AG09319 (cell line): ENCODE measurements around the gene PDCL3.

Source experiments
- DNase-seq: peaks from one replicate; pipeline ENCODE4 v3.0.0-alpha.2; 2010; ENCODE audit warnings: low read depth; ENCODE audit errors: extremely low read depth
- CTCF ChIP-seq: IDR thresholded peaks from 2 replicates; pipeline ENCODE4 v1.5.1; 2011; ENCODE audit warnings: low read depth, mild to moderate bottlenecking, inconsistent platforms, low read length, moderate library complexity

Gene PDCL3

GRCh38 chr2:100580367-100581276 is 17.8 kb downstream of the PDCL3 start:
- no peak for TF ChIP-seq CTCF
- no peak for DNase-seq

- TF ChIP-seq CTCF: no peak
- no peak for DNase-seq
Measured at GRCh38 chr2:100581277-100581612, 18.5 kb downstream of the PDCL3 start.

GRCh38 chr2:100584816-100585215 is 22.0 kb downstream of the PDCL3 start:
- DNase-seq: no peak
- no peak for TF ChIP-seq CTCF

GRCh38 chr2:100588071-100588786 is 25.4 kb downstream of the PDCL3 start:
- no peak for DNase-seq
- no peak for TF ChIP-seq CTCF

GRCh38 chr2:100589527-100589926 is 26.7 kb downstream of the PDCL3 start:
- no peak for DNase-seq
- no peak for TF ChIP-seq CTCF

GRCh38 chr2:100592226-100592625 is 29.4 kb downstream of the PDCL3 start:
- DNase-seq: no peak

More at GRCh38 chr2:100592226-100592625, 29.4 kb downstream of the PDCL3 start:
- no peak for TF ChIP-seq CTCF
